Measurements from ENCODE around the gene RTP2.

- TF ChIP-seq CTCF (IDR thresholded peaks at IDR 0.05) (no peak), POLR2AphosphoS5 (IDR thresholded peaks at IDR 0.05; ENCODE audit: low read depth, low read length) (no peak)
Measured at GRCh38 chr3:187725653-187726370, 23.5 kb upstream of the RTP2 start.
